Gastroesophageal sphincter (tissue), 3 donors: ENCODE results near the gene ERAS.

Source experiments
- EP300 ChIP-seq: sonication (generic); formaldehyde crosslinking; IDR thresholded peaks from one replicate; pipeline ENCODE4 v1.6.1; 2017; ENCODE audit warnings: antibody characterized with exemption, mild to moderate bottlenecking
- TF ChIP-seq, protein P1 (sequence below), 4 experiments: fragments of 200-600 bp in 2 of 4; fragments of 450-650 bp in 2 of 4; sonication (generic) in 1 of 4; IDR thresholded peaks; one replicate each; pipeline ENCODE4 v1.5.1; 2017 to 2019; ENCODE audit warnings: antibody characterized with exemption in 4 of 4, mild to moderate bottlenecking in 2 of 4, moderate library complexity in 2 of 4

DNA sequence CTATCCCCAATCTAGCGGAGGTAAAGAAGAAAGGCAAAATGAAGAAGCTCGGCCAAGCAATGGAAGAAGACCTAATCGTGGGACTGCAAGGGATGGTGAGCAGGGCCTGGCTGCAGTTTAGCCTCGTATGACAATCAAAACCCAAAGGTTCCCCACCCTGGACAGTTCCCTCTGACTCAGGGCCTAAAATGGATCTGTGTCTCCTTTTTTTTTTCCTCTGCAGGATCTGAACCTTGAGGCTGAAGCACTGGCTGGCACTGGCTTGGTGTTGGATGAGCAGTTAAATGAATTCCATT, 23.5 kb upstream of the ERAS start:
- TF ChIP-seq, protein P1, sequence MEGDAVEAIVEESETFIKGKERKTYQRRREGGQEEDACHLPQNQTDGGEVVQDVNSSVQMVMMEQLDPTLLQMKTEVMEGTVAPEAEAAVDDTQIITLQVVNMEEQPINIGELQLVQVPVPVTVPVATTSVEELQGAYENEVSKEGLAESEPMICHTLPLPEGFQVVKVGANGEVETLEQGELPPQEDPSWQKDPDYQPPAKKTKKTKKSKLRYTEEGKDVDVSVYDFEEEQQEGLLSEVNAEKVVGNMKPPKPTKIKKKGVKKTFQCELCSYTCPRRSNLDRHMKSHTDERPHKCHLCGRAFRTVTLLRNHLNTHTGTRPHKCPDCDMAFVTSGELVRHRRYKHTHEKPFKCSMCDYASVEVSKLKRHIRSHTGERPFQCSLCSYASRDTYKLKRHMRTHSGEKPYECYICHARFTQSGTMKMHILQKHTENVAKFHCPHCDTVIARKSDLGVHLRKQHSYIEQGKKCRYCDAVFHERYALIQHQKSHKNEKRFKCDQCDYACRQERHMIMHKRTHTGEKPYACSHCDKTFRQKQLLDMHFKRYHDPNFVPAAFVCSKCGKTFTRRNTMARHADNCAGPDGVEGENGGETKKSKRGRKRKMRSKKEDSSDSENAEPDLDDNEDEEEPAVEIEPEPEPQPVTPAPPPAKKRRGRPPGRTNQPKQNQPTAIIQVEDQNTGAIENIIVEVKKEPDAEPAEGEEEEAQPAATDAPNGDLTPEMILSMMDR (IDR thresholded peaks at IDR 0.05): no peak
- no peak for TF ChIP-seq EP300
